Trophoblast cell (in vitro differentiated cells and primary cell): Measurements from ENCODE around the gene PANK1.
A peak's percentile ranks its signal among the peaks of the same experiment; 100 is the strongest.

ENCODE experiments used
- DNase-seq, 2 donors: peaks; one replicate each; pipeline ENCODE4 v3.0.0-alpha.2; 2016
- H2AFZ ChIP-seq: 2 replicates; pipeline ENCODE4 v1.6.1; 2013; ENCODE audit warnings: low read length, moderate library complexity, mild to moderate bottlenecking; ENCODE audit not compliant: insufficient read depth, poor library complexity
- H2AK5ac ChIP-seq: 2 replicates; pipeline ENCODE4 v1.6.1; 2013; ENCODE audit warnings: mild to moderate bottlenecking, low read length
- H2BK120ac ChIP-seq: 2 replicates; pipeline ENCODE4 v1.6.1; 2013; ENCODE audit warnings: low read length, mild to moderate bottlenecking, moderate library complexity; ENCODE audit not compliant: insufficient read depth, poor library complexity
- H2BK12ac ChIP-seq: 2 replicates; pipeline ENCODE4 v1.6.1; 2013; ENCODE audit warnings: mild to moderate bottlenecking, low read length, moderate library complexity
- H2BK5ac ChIP-seq: 2 replicates; pipeline ENCODE4 v1.6.1; 2013; ENCODE audit warnings: low read length, low read depth, moderate library complexity, mild to moderate bottlenecking; ENCODE audit not compliant: poor library complexity
- H3K14ac ChIP-seq: 2 replicates; pipeline ENCODE4 v1.6.1; 2013; ENCODE audit warnings: mild to moderate bottlenecking, low read length
- H3K18ac ChIP-seq: 2 replicates; pipeline ENCODE4 v1.6.1; 2013; ENCODE audit warnings: mild to moderate bottlenecking, low read length
- H3K23ac ChIP-seq: 2 replicates; pipeline ENCODE4 v1.6.1; 2013; ENCODE audit warnings: low read length
- H3K27ac ChIP-seq: 2 replicates; pipeline ENCODE4 v1.5.1; 2013; ENCODE audit warnings: low read depth, mild to moderate bottlenecking, inconsistent platforms, low read length, moderate library complexity
- H3K27me3 ChIP-seq: 2 replicates; pipeline ENCODE4 v1.6.1; 2013; ENCODE audit warnings: inconsistent platforms, mild to moderate bottlenecking, low read length, moderate library complexity; ENCODE audit not compliant: insufficient read depth
- H3K36me3 ChIP-seq, 2 experiments: 1 replicate in 1 of 2; 2 replicates in 1 of 2; pipeline ENCODE4 v1.6.1; 2013; ENCODE audit warnings: low read length in 2 of 2, mild to moderate bottlenecking in 2 of 2, moderate library complexity in 1 of 2; ENCODE audit not compliant: insufficient read depth in 2 of 2, control insufficient read depth in 1 of 2
- H3K4ac ChIP-seq: 2 replicates; pipeline ENCODE4 v1.6.1; 2013; ENCODE audit warnings: low read depth, mild to moderate bottlenecking, low read length, moderate library complexity
- H3K4me1 ChIP-seq, 2 experiments: 1 replicate in 1 of 2; 2 replicates in 1 of 2; pipeline ENCODE4 v1.6.1; 2013; ENCODE audit warnings: low read length in 2 of 2, mild to moderate bottlenecking in 2 of 2, moderate library complexity in 1 of 2; ENCODE audit not compliant: insufficient read depth in 2 of 2, control insufficient read depth in 1 of 2
- H3K4me2 ChIP-seq: 2 replicates; pipeline ENCODE4 v1.6.1; 2013; ENCODE audit warnings: inconsistent platforms, mild to moderate bottlenecking, low read length, moderate library complexity
- H3K4me3 ChIP-seq: 2 replicates; pipeline ENCODE4 v1.5.1; 2013; ENCODE audit warnings: mild to moderate bottlenecking, low read depth, low read length, inconsistent platforms
- H3K79me1 ChIP-seq: one replicate; pipeline ENCODE4 v1.6.1; 2013; ENCODE audit warnings: low read length
- H3K79me2 ChIP-seq: 2 replicates; pipeline ENCODE4 v1.6.1; 2013; ENCODE audit warnings: low read length, mild to moderate bottlenecking; ENCODE audit not compliant: control insufficient read depth, insufficient read depth, poor library complexity
- H3K9ac ChIP-seq: 2 replicates; pipeline ENCODE4 v1.6.1; 2013; ENCODE audit warnings: mild to moderate bottlenecking, low read length
- H3K9me3 ChIP-seq: 2 replicates; pipeline ENCODE4 v1.6.1; 2013; ENCODE audit warnings: low read depth, mild to moderate bottlenecking, control low read depth, inconsistent platforms, low read length; ENCODE audit not compliant: insufficient read depth
- H4K12ac ChIP-seq: 2 replicates; pipeline ENCODE4 v1.6.1; 2013; ENCODE audit warnings: low read depth, mild to moderate bottlenecking, low read length, moderate library complexity
- H4K8ac ChIP-seq: 2 replicates; pipeline ENCODE4 v1.6.1; 2013; ENCODE audit warnings: low read depth, mild to moderate bottlenecking, low read length, moderate library complexity
- H4K91ac ChIP-seq: one replicate; pipeline ENCODE4 v1.6.1; 2013; ENCODE audit warnings: low read depth, mild to moderate bottlenecking, low read length, moderate library complexity
- WGBS: extraction: QIAGEN DNeasy Blood & Tissue Kit; methylation state at CpG from one replicate; pipeline ENCODE4 v1.1.7; 2013; ENCODE audit warnings: missing lambda C conversion rate; ENCODE audit not compliant: insufficient read length, insufficient coverage; ENCODE audit errors: extremely low coverage; 5-methylcytosine and 5-hydroxymethylcytosine counted together

Gene PANK1

DNA sequence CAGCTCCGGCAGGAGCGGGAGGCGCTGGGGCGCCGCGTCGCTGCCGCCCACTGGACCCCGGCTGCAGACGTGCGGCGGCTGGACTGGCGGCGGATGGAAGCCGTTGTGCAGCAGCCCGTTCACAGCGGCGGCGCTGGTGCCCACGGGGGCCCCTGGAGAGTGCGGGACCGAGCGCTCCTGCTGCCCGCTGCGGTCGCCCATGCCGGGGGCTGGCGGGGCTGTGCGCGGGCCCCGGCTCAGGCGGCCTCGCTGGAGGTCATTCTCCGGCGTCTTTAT lies 413 bp downstream of the PANK1 start:
- H3K4me2 ChIP-seq, result peak overlapping the region; percentile 86
- peak overlapping the region; percentile 61 for H2BK12ac ChIP-seq
- peak overlapping the region; percentile 88 for H4K12ac ChIP-seq
- H3K14ac ChIP-seq, result peak overlapping the region; percentile 78
- H3K27me3 ChIP-seq, result no peaks in the 10 kb centered on the region
- no peak for DNase-seq
- peaks cover 15% of the 10 kb centered on the region for H3K79me1 ChIP-seq
- no peaks in the 10 kb centered on the region for H3K36me3 ChIP-seq
- H3K27ac ChIP-seq, result peak overlapping the region; percentile 86
- no CpG with 5 or more reads among the region's 35 CpGs for WGBS
- H3K79me2 ChIP-seq, result peaks cover 8% of the 10 kb centered on the region
- H4K8ac ChIP-seq, result peak overlapping the region; percentile 89
- H3K4me3 ChIP-seq, result peak overlapping the region; percentile 87
- peak overlapping the region; percentile 70 for H3K18ac ChIP-seq
- H3K4me1 ChIP-seq, result peaks cover 0 to 9% of the 10 kb centered on the region in 2 experiments
- H2BK5ac ChIP-seq, result peak overlapping the region; percentile 79
- no peak overlapping the region for H3K23ac ChIP-seq
- peak overlapping the region; percentile 30 for H3K4ac ChIP-seq
- H2AK5ac ChIP-seq, result no peak overlapping the region
- H2AFZ ChIP-seq, result peak overlapping the region; percentile 82
- peak overlapping the region; percentile 62 for H2BK120ac ChIP-seq
- H3K9ac ChIP-seq, result peak overlapping the region; percentile 77
- H3K9me3 ChIP-seq, result peaks cover 4% of the 10 kb centered on the region
- H4K91ac ChIP-seq, result peak overlapping the region; percentile 83

DNA sequence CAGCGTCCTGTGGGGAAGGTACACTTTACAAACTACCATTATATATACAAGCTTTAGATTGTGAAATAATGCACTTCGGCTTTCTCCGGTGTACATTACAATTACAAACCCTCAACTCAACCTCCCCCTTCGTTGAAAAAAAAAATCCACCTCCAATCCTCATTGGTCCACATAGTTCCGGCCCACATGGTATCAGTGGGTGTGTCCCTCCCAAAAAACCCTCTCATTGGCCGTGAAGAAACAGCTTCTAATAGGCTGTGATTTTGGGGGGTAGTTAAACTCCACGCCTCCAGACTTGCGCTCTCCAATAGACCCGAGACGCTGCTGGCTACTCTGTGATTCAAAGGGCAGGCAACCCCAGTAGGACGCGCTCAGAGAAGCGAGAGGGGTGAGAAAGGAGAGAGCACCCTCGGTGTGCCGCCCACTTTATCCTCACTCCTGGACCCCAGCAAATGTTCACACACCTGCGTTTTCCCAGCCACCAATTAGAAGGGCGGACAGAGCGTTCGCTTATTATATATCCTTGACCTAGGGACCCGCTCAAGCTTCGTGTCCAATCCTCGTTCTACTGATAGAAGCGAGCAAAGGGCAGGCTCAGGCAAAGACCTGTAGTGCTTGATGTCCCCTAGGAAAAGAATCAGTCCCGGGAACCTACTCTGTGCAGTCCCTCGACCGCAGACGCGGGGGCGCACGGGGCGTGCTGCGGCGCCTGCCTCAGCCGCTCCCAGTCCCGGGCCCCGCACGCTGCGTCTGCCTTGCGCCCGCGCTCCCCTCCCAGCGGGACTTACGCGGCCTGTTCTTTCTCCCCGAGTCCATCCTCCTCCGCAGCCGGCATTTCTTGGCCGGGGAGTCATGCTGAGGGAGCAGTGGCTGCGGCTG lies 991 bp downstream of the PANK1 start:
- Histone ChIP-seq H2BK120ac (peak overlapping the region; percentile 62), H3K18ac (peak overlapping the region; percentile 70), H4K91ac (peak overlapping the region; percentile 83), H3K14ac (peak overlapping the region; percentile 78), H3K27ac (peak overlapping the region; percentile 86), H3K27me3 (no peaks in the 10 kb centered on the region), H3K4ac (peak overlapping the region; percentile 30), H3K4me1 (peaks cover 0 to 9% of the 10 kb centered on the region in 2 experiments), H3K79me1 (peaks cover 15% of the 10 kb centered on the region), H2AK5ac (no peak overlapping the region), H2BK12ac (peak overlapping the region; percentile 61), H3K9ac (peak overlapping the region; percentile 77), H3K23ac (no peak overlapping the region), H2BK5ac (peak overlapping the region; percentile 79), H2AFZ (peak overlapping the region; percentile 82), H3K9me3 (peaks cover 2% of the 10 kb centered on the region), H4K8ac (peak overlapping the region; percentile 89), H3K4me2 (peak overlapping the region; percentile 86), H4K12ac (peak overlapping the region; percentile 88), H3K79me2 (peaks cover 9% of the 10 kb centered on the region), H3K36me3 (no peaks in the 10 kb centered on the region), H3K4me3 (peak overlapping the region; percentile 87)
- WGBS, result no CpG with 5 or more reads among the region's 49 CpGs
- peak; percentile 35 to 61 for DNase-seq

DNA sequence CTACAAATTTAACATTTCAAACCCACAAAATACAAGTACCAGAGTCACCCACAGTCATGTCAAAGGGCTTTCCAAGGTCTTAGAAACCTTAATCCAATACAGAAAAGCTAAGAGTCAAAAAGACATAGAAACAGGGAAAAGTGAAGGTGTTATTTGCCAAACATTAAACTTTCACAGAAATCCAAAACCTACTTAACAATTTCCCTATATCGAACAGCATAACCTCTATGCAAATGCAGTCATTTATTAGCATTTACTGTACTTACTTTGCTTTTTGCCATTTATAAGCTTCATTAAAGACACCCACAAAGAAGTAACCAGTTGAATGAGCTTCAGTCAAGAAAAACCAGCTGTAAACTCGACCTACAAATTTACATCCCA lies 1.6 kb downstream of the PANK1 start:
- H3K4ac ChIP-seq, result no peak overlapping the region
- H3K4me3 ChIP-seq, result no peak overlapping the region
- H3K79me1 ChIP-seq, result peaks cover 15% of the 10 kb centered on the region
- no peak overlapping the region for H4K91ac ChIP-seq
- no peak overlapping the region for H2BK5ac ChIP-seq
- H3K9me3 ChIP-seq, result peaks cover 2% of the 10 kb centered on the region
- no peak overlapping the region for H4K8ac ChIP-seq
- no peak overlapping the region for H2BK120ac ChIP-seq
- H2BK12ac ChIP-seq, result no peak overlapping the region
- H3K27me3 ChIP-seq, result no peaks in the 10 kb centered on the region
- H3K36me3 ChIP-seq, result no peaks in the 10 kb centered on the region
- H3K9ac ChIP-seq, result no peak overlapping the region
- H4K12ac ChIP-seq, result no peak overlapping the region
- H3K4me2 ChIP-seq, result peak overlapping the region; percentile 86
- H2AK5ac ChIP-seq, result no peak overlapping the region
- peaks cover 10% of the 10 kb centered on the region for H3K79me2 ChIP-seq
- H3K4me1 ChIP-seq, result peaks cover 0 to 9% of the 10 kb centered on the region in 2 experiments
- no peak overlapping the region for H3K18ac ChIP-seq
- no peak overlapping the region for H3K14ac ChIP-seq
- no peak overlapping the region for H2AFZ ChIP-seq
- DNase-seq, result no peak
- no peak overlapping the region for H3K27ac ChIP-seq
- H3K23ac ChIP-seq, result no peak overlapping the region
- no CpG with 5 or more reads among the region's 2 CpGs for WGBS

- Histone ChIP-seq H3K36me3 (no peaks in the 10 kb centered on the region), H2AFZ (no peak overlapping the region), H3K4me2 (no peak overlapping the region), H2BK5ac (no peak overlapping the region), H2BK12ac (no peak overlapping the region), H3K27me3 (no peaks in the 10 kb centered on the region), H3K14ac (no peak overlapping the region), H3K79me2 (peaks cover 11% of the 10 kb centered on the region), H2AK5ac (no peak overlapping the region), H3K79me1 (peaks cover 15% of the 10 kb centered on the region), H3K23ac (no peak overlapping the region), H3K4me1 (peaks cover 0 to 9% of the 10 kb centered on the region in 2 experiments), H3K9me3 (no peaks in the 10 kb centered on the region), H3K4ac (no peak overlapping the region), H2BK120ac (no peak overlapping the region), H3K18ac (no peak overlapping the region), H3K27ac (no peak overlapping the region), H3K9ac (no peak overlapping the region), H3K4me3 (no peak overlapping the region), H4K91ac (no peak overlapping the region), H4K8ac (no peak overlapping the region), H4K12ac (no peak overlapping the region)
- DNase-seq, result peak in 1 of 2 donors; percentile 20
- WGBS, result no CpG with 5 or more reads among the region's 3 CpGs
Measured at GRCh38 chr10:89642193-89642592, 2.8 kb downstream of the PANK1 start.
